Bronchial epithelial cell (primary cell): ENCODE measurements around the gene AKAP9. TPM values are rescaled to one million over a fixed set of nuclear protein-coding genes. Genes with fewer than 3 reads are reported as not detected.
A peak's percentile ranks its signal among the peaks of the same experiment; 100 is the strongest.

Source experiments
- DNase-seq: peaks from one replicate; pipeline ENCODE4 v3.0.0-alpha.2; 2010; ENCODE audit warnings: low read depth
- FAIRE-seq: peaks from 2 replicates; lab custom pipeline; 2011; peaks lifted over from hg19 to GRCh38; lab: Jason Lieb, UNC
- H3K27me3 ChIP-seq: 2 replicates; pipeline ENCODE4 v1.5.1; 2011; ENCODE audit warnings: low read length; ENCODE audit not compliant: control insufficient read depth, insufficient read depth
- H3K36me3 ChIP-seq: 2 replicates; pipeline ENCODE4 v1.5.1; 2011; ENCODE audit warnings: low read length; ENCODE audit not compliant: control insufficient read depth, insufficient read depth
- H3K4me3 ChIP-seq: 2 replicates; pipeline ENCODE4 v1.5.1; 2011; ENCODE audit warnings: mild to moderate bottlenecking, low read depth, low read length, control low read depth
- total RNA-seq: library from RNA; depleted of rRNA; stranded (reverse); fragments of >200 nt; gene quantifications from 2 replicates; pipeline ENCODE4 v1.2.1, GENCODE V29; 2014
- TF ChIP-seq, protein P1 (sequence below): IDR thresholded peaks from 2 replicates; pipeline ENCODE4 v1.5.1; 2011; ENCODE audit warnings: mild to moderate bottlenecking, moderate library complexity, low read length, control low read depth, inconsistent platforms; ENCODE audit not compliant: insufficient read depth, severe bottlenecking

Gene AKAP9
- total RNA-seq, 1 donor from 2014 or later: 34.5 TPM

DNA sequence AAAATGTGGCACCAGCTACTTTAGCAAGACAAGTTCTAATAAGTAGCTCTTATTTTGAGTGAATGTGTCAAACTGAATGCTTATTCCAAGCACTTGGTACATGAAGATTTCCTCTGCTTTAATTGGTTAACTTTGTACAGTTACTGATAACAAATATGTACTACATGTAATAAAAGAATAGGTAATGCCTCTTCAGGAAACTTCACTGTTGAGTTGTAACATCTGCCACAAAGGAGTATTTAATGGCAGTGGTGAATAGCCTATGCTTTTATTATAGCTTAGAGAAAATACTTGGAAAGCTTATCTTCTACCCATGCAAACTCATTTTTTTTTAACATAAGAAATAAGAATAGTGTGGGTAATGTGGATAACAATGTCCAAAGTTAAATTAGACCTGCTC is 111.0 kb downstream of the AKAP9 start:
- Histone ChIP-seq H3K27me3 (no peaks in the 10 kb centered on the region), H3K36me3 (peaks cover 1% of the 10 kb centered on the region), H3K4me3 (no peak overlapping the region)
- TF ChIP-seq, protein P1, sequence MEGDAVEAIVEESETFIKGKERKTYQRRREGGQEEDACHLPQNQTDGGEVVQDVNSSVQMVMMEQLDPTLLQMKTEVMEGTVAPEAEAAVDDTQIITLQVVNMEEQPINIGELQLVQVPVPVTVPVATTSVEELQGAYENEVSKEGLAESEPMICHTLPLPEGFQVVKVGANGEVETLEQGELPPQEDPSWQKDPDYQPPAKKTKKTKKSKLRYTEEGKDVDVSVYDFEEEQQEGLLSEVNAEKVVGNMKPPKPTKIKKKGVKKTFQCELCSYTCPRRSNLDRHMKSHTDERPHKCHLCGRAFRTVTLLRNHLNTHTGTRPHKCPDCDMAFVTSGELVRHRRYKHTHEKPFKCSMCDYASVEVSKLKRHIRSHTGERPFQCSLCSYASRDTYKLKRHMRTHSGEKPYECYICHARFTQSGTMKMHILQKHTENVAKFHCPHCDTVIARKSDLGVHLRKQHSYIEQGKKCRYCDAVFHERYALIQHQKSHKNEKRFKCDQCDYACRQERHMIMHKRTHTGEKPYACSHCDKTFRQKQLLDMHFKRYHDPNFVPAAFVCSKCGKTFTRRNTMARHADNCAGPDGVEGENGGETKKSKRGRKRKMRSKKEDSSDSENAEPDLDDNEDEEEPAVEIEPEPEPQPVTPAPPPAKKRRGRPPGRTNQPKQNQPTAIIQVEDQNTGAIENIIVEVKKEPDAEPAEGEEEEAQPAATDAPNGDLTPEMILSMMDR: no peak
- no peak for FAIRE-seq
- DNase-seq: no peak

DNA sequence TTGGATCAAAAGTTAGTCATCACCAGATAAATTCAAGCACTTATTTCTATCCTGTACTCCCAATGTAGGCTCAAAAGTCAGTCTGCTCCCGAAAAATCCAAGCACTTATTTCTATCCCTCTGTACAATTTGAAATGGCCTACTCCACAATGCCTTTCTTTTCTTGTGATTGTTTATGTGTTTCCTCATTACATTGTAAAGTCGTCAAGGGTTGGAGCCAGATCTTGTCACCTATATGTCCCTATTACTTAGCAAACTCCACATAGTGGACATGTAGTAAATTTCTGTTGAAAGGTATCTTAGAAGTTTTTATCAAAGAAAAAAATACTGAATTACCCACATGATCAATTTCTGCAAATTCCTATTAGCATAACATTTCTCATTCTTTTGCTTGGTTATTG is 111.5 kb downstream of the AKAP9 start:
- H3K36me3 ChIP-seq: peaks cover 1% of the 10 kb centered on the region
- no peak for DNase-seq
- H3K27me3 ChIP-seq: no peaks in the 10 kb centered on the region
- FAIRE-seq: no peak
- no peak overlapping the region for H3K4me3 ChIP-seq
- TF ChIP-seq, protein P1: no peak

DNA sequence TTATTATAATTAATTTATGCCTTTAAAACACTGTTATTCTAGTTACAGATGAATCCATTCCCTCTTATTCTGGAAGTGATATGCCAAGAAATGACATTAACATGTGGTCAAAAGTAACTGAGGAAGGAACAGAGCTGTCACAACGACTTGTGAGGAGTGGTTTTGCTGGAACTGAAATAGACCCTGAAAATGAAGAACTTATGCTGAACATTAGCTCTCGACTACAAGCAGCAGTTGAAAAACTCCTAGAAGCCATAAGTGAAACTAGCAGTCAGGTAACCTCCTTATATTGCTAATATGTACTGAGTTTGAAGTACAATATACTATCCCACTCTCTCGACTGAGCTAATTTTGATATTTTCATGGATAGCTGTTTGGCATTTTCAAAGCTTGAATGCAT is 112.0 kb downstream of the AKAP9 start:
- FAIRE-seq: no peak
- TF ChIP-seq, protein P1: no peak
- Histone ChIP-seq H3K4me3 (no peak overlapping the region), H3K27me3 (no peaks in the 10 kb centered on the region), H3K36me3 (peaks cover 1% of the 10 kb centered on the region)
- no peak for DNase-seq

DNA sequence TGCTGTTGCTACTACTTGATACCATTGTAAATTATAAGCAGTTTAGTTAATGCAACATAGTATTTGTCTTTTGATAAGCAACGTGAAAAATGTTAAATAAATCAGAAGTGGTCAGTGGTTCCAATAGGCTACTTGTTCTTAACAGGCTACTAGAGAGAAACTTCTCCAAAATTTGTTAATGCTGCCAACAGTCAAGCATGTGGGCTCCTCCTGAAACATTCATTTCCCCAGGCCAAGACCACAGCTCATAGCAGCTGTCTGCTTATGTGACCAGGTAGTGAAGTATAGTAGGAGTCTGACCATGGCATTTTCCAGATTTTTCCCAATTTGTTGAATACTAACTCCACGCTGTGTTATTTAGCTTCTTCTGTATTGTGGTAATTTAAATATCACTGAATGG is 112.7 kb downstream of the AKAP9 start:
- Histone ChIP-seq H3K27me3 (no peaks in the 10 kb centered on the region), H3K36me3 (peaks cover 1% of the 10 kb centered on the region), H3K4me3 (no peak overlapping the region)
- FAIRE-seq (no peak), DNase-seq (no peak)
- TF ChIP-seq, protein P1: no peak

DNA sequence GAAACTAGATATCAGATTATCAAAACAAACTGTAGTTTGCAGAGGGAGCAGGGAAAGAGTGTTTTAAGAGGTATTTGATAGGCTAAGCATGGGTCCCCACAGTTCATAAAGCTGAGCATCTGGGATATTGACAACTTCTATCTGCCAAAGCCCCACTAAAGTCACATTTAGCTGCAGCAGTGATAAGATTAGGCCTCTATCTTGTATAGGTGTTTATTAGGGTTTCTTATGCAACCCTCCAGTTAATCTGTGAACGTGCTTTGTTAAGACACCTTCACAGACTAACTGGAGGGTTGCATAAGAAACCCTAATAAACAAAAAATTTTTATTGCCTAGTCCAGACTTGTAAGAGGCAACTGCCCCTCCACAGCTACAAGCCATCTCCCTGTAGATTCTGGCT is 115.6 kb downstream of the AKAP9 start:
- FAIRE-seq: no peak
- TF ChIP-seq, protein P1: no peak
- H3K4me3 ChIP-seq: no peak overlapping the region
- H3K27me3 ChIP-seq: no peaks in the 10 kb centered on the region
- peak; percentile 29 for DNase-seq
- H3K36me3 ChIP-seq: peaks cover 1% of the 10 kb centered on the region

DNA sequence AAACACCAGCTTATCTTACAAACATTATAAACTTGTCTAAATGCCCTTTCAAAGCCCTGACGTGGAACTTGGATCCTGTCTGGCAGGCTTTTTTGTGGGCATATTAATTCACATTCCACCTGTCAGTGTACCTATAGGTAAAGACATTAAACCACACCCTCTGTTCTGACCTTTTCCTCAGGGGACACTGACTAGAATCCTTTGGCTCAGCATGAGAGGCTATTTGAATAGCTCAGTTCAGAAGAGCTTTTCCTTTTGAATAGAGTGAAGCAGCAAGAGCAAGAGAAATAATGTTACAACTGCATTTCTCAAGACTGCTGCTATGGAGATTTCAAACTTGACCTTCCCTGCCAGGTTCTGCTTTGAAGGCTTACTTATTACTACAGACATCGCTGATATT is 116.7 kb downstream of the AKAP9 start:
- FAIRE-seq: no peak
- H3K4me3 ChIP-seq: no peak overlapping the region
- H3K27me3 ChIP-seq: no peaks in the 10 kb centered on the region
- peak; percentile 42 for DNase-seq
- TF ChIP-seq, protein P1: no peak
- peaks cover 1% of the 10 kb centered on the region for H3K36me3 ChIP-seq
